Activated T-helper 9 cell treated with anti-CD3 and anti-CD28 coated beads, Interleukin-2, amount 50 U/mL, for 16 hours (primary cell): ENCODE measurements around the gene TSACC.
"Not testable (repeated sequence)": the region's sequence is repeated elsewhere in the genome, so short reads cannot be mapped to it uniquely, and the experiment has no call there.

Experiments
- DNase-seq: peaks from one replicate; pipeline ENCODE4 v3.0.0-alpha.2; 2020; ENCODE audit warnings: low read depth

TSACC gene

DNA sequence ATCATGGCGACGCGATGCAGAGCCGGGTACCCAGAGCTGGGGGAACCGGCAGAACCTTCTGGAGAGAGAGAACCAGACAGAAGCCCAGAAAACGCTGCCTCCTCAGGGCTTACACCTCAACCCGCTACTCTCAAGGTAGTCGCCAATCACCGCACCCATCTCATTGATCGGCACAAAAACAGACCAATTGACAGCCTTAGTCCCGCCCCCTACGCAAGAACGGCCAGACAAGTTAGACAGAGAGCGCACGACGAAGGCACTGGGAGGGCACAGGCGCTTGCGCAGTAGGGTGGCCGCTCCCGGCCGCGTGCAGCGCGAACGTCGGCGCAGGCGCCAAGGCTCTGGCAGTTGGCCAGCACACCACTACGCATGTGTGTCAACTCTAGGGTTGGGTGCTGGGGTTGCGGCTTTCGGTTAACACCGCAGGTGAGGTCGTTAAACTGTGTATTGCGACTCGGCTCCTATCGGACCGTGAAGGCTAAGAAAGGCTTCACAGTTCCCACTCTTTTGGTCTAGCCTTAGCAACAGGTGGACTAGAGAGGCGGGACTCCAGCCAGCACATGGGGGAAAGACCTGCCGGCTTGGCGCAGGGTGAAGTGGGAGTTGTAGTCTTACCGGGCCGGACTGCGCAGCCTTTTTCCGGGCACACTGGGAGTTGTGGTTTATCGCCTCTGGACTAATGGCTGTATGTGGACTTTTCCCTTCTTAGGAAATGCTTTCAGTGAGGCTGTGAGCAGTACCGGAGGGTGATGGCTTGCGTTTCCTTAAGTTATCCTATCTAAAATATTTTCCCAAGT is at the start of gene TSACC, which contains the start of gene CCT3:
Gene TSACC, plus strand, starts transcription at position 347 of the 797 bp plus-strand sequence. CDS start 1,232 bp downstream, outside the sequence.
Gene CCT3, minus strand, starts transcription at position 113 of the 797 bp plus-strand sequence. Its CDS starts 108 bp downstream, at position 5.
- DNase-seq, result peak; percentile 98

DNA sequence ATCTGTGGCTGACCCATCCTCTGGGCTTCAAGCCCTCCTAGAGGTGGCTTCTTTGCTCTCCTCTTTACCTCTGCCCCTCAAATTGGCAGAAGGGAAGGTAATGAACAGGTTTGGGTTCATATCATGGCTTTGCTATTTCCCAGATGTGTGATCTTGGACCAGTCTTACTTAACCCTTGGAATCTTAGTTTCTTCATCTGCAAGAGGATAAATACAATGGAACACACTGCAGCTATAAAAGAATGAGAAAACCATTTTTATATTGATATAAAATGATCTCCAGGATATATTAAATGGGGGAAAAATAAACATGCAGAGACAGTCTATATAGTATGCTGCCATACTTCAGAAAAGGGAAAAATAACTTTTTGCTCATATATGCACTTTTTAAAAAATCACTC is 48.5 kb upstream of the TSACC start:
- DNase-seq, result no peak

DNA sequence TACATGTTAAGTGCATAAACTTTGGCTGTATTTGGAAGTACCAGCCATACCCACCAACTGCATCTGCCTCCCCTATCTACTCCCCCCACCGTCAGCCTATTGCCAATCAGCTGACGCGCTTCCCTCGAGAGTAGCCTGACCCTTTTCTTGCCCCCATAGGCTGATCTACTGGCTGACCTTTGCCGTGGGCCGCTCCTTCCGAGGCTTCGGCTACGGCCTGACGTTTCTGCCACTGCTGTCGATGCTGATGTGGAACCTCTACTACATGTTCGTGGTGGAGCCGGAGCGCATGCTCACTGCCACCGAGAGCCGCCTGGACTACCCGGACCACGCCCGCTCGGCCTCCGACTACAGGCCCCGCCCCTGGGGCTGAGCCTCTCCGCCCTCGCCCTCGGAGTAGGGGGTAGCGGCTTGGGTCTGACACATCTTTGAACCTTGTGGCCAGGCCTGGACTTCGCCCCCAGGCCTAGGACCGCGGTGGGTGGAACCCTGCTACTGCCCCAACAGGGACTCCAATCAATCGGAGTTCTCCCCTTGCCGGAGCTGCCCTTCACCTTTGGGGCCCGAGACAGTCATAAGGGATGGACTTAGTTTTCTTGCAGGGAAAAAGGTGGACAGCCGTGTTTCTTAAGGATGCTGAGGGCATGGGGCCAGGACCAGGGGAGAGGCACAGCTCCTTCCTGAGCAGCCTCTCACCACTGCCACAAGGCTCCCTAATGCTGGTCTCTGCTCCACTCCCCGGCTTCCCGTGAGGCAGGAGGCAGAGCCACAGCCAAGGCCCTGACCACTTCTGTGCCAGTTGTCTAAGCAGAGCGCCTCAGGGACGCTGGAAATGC is 46.9 kb upstream of the TSACC start:
- DNase-seq, result no peak

DNA sequence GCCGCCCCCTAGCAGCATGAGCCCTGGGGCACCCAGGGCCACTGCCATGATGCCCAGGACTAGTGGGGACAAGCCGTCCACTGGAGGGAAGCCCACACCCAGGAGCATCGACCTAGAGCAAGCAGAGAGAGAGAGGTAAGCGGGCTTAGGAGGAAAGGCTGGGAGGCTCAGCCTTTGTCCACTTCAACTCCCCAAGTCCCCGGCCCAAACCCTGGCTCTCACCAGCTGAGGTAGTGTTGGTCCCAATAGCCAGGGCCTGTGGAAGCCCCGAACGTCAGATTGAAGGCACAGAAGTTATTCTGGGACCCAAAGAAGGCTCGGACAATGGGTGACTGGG is 45.3 kb upstream of the TSACC start:
- no peak for DNase-seq

DNA sequence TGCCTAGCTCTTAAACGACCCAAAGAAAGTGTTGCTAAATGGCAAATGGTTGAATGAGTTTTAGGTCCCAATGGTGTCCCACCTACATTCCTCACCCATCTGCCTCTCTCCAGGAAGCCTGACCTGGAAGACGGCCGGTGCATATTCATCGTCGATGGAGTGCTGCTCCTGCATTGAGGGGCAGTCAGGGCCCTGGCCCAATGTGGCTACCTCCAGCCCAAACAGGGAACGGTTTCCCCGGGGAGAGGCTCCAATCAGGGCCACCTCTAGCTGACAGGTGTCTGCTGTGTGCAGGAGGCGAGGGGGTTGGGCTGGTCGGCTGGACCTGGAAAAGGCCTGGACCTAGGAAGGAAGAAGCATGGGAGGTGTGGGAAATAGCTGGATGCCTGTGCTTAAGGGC is 44.4 kb upstream of the TSACC start:
- DNase-seq, result no peak

DNA sequence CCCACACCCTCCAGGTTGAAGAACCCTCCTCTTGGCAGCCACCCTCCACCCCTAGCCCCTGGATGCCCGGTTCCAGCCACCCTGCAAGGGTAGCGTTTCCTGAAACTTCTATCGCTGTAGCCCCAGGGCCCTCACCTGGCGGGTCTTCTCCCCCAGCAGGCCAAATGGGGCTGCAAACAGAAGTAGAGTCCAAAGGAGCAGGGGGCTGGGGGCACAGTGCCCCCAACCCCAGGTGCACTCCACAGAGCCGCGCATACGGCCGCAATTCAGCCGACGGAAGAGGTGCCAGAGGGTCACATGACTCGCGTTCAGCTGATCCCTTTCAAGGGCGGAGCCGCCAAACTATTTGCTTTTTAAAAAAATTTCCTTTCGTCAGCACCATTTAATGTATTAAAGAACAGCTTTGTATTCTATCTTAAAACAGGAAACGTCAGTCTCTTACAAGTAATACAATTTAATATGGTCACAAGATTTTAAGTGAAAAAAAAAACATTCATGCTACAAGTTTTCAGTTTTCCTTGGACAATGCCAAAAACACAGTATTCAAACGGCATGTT is 42.9 kb upstream of the TSACC start, which contains the start of gene GLMP:
Gene GLMP, minus strand, starts transcription at position 289 of the 557 bp plus-strand sequence. Its CDS starts 34 bp downstream, at position 255.
- DNase-seq, result peak; percentile 28

DNA sequence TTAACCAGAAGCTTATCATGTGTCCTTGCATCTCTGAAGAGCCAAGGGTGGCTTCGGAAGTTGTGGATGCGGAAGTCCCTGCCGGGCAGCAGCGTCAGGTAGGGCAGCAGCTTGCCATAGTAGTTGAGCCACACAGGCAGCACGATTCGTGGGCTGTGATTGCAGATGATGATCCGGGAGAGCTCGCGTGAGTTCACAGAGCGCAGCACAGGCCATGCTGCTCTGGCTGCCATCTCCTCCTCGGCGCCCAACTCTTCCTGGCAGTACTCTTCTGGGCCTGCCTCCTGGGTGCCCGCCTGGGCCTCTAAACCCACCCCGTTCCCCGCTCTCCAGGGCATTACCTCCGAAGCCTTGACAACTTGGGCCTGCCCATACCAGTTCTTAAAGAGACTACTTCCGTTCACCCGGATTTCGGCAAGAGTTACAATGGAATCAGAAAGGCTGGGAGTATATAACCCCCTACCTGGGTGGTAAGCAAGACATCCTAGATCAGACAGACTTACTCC is 39.4 kb upstream of the TSACC start, which contains the start of gene VHLL:
Gene VHLL, minus strand, starts transcription at position 456 of the 506 bp plus-strand sequence. Its CDS starts 118 bp downstream, at position 338.
- DNase-seq, result no peak

DNA sequence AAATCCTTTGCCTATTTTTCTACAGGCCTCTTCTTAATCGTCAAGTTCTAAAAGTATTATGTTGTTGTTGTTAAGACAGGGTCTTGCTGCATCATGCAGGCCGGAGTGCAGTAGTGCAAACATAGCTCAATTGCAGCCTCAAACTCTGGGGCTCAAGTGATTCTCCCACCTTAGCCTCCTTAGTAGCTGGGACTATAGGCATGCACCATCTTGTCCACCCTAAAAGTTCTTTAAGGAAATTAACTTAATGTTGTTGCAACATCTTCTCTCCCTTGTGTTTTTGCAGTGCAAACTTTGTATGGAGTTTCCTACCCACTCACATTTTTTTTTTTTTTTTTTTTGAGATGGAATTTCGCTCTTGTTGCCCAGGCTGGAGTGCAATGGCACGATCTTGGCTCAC is 35.1 kb upstream of the TSACC start:
- no peak for DNase-seq

DNA sequence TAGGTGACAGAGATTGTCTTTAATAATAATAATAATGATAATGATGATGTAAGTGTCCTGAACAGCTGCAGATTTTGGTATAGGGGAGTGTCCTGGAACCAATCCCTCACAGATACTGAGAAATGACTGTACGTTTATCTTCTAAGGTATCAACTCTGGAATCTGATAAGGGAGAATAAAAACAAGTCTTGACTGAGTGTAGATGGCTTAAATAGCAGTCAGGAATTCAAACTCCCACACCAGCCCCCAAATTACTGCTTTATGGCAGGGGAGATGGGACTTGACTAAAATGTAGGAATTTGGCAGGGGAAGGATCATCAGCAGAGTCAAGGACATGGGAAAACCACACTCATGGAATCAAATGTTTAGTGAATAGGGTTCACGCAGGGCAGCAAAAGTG is 33.1 kb upstream of the TSACC start:
- no peak for DNase-seq

DNA sequence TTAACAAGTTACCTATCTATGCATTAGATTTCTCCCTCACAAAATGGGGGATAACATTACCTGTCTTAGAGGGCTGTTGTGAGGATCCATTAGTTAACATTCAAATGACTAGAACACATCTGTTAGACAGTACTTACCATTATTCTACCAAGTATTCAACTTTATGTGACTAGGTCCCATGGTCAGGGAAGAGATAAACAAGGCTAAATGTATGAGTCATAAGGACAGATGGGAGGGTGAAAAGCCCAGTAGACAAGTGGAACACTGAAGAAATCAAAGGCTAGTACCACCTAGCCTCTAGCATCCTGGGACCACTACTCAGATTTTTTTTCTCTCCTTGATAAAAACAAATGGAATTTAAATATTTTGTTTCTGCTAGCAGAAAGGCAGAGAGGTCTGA is 30.2 kb upstream of the TSACC start:
- no peak for DNase-seq

DNA sequence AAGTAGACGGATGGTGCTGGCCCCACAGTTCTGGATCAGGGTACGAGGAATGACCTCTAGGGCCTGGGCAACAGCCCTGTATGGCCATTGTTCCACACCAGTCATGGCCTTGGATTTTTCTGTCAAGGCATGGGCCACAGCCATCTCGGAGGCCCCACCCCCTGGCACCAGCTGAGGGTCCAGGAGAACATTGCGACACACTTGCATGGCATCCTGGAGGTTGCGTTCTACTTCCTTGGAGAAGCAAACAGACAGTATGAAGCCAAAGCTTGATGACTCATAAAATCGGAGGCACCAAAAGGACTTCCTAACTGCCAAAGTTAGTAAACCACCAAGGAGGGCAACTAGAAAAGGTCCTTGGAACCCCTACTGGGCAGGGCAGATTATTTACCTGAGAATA is 27.4 kb upstream of the TSACC start:
- DNase-seq, result no peak

DNA sequence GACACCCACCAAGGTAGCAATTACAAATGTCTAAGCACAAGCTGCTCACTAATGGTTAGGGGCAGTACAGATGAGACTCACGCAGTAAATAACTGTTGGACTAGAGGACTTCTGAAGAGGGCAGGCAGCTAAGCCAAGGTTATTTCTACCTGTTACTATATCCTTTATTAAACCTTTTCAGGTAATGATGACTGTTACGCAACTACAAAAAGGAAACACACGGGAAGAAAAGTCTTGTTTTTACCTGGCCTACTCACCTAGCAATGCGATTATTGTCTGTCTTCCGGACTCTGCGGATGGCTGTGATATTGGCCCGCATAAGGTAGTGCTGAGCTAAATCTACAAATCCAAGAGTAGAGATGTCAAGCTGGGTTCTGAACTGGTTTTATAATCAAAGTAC is 21.4 kb upstream of the TSACC start:
- DNase-seq, result no peak

DNA sequence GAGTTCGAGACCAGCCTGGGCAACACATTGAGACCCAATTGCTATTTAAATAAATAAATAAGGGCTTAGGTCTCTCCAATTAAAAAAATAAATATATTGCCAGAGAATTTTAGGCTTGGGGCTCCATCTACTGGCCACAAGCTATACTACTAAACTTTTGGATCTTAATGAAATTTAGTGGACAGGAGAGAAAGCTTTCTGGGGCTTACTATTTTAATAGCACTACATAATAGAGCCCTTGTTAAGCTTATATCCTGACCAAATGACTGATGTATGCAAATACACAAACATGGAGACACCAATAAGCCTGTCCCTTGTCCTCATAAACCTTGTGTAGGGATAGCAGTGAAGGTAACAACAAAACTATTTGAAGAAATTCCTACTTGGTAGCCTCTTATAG is 18.7 kb upstream of the TSACC start:
- no peak for DNase-seq

DNA sequence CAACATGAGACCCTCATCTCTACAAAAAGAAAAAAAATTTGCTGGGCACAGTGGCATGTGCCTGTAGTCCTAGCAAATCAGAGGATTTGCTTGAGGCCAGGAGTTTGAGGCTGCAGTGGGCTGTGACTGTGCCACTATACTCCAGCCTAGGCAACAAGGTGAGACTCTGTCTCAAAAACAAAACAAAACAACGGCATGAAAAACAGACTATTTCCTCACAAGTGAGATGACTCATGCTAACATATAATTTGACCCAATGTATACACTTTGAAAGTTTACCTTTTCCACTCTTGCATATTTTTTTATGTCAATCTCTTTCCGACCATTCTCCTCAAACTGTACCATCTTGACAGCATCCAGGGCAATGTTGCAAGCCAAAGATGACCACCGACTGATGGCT is 17.8 kb upstream of the TSACC start:
- no peak for DNase-seq

DNA sequence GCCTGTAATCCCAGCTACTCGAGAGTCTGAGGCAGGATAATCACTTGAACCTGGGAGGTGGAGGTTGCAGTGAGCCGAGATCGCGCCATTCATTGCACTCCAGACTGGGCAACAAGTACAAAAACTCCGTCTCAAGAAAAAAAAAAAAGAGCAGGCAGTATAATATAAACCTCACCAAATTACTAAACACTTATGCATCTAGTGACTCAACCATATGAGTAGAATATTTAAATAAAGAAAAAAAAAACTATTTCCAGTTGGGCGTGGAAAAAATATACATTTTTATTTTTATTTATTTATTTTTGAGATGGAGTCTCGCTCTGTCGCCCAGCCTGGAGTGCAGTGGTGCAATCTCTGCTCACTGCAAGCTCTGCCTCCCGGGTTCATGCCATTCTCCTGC is 15.1 kb upstream of the TSACC start:
- DNase-seq, result not testable (repeated sequence)

DNA sequence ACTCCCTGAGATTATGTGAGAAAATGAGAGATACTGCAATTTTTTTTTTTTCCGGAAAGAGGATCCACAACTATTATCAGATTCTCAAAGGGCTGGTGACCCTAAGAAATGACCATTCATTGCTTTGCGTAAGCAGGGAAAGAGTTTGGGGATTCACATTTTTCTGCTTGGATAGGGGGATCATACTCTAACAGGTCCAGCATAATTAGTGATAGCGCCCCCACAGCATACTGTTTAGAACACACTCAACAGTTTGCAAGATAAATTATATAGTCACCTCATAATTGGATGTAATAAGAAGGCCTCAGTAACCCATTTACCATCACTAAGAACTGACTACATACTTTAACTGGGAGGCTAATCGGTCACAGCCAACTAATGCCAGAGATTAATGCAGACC is 2.1 kb upstream of the TSACC start:
- DNase-seq, result no peak

DNA sequence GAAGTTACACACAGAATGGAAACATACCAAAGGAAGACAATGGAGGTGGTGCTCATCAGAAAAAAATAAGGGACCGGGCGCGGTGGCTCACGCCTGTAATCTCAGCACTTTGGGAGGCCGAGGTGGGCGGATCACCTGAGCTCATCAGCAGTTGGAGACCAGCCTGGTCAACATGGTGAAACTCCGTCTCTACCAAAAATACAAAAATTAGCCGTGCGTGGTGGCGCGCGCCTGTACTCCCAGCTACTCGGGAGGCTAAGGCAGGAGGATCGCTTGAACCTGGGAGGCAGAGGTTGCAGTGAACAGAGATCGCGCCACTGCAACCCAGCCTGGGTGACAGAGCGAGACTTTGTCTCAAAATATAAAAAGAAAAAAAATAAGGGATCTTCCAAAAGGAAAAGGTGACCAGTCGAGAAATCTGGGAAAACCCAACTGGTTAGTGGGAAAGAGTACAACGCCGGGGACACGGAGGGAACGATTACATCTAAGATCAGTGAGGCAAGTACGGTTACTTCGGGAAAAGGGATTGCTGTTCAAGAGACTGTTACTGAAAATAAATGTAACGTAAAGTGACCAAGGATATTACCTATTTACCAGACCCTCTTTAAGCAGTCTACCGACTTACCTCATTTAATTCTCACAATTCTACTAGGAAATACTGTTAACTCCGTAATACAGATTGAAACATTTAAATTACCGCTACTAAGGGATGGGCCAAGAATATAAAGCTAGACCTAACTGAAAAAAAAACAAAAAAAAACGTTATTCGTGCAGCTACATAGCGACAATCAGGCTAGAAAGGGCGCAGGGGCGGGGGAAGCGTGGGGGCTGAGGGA is 1.1 kb upstream of the TSACC start:
- no peak for DNase-seq

DNA sequence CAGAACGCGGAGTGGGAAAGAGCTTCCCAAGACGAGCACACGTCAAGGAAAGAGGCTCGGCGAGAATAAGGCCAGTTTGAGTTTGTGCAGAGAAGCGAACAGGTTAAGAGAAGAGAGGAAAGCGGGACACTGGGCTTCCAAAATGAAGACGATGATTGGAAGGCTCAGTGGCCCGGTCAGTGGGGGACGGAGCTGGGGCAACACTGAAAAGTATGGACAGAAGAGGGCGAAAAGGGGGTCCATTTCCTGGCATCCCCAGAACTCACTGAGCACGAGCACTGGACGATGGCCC is 492 bp upstream of the TSACC start:
- DNase-seq, result peak; percentile 3

DNA sequence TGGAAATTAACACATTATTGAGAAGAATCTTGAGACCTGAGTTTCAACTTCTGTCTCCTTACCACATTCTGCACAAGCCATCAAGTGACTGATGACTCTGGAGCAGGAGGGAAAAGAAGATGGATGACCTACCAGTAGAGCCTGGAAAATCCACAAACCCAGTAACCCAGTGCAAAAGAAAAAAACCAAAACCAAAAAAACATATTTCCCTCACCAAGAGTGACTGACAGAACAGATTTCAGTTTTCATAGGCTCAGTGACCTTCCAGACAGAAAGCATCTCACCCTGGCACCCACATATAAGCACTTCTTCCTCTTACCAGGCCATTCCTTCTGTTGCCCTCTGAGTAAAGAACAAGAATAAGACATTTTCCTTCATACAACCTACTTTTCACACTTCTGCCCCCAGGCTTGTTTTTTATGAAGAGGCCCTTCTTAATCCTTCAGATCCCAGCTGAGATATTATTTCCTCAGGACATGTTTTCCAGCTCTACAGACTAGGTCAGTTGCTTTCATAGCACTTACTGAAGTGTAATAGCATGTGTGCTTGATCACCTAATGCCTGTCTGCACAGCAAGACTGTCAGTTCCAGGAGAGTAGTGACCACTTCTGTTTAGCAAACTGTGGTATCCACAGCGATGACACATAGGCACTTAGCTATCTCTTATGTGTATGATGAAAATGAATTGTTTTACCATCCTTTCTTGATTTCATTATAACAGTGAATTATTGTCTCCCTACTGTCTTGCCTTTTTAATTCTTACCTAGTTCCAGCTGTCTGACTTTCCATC is 4.0 kb downstream of the TSACC start:
- DNase-seq, result no peak

DNA sequence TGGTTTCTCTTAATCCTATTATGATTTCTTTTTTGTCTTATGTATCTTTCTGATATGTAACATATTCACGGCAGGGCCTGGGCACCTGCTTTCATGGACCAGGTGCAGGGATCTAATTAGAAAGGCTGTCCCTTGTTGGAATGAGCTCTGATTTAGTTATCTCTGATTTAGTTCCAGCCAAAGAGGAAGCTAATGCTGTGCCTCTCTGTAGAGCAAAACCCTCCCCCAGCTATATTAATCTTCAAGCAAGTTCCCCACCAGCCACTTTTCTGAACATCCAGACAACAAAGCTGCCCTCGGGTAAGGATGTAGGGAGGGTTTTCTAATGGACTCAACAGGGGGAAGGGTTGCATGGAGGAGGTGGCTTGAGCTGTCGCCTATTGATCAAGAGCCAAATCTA is 6.1 kb downstream of the TSACC start:
- DNase-seq, result no peak

DNA sequence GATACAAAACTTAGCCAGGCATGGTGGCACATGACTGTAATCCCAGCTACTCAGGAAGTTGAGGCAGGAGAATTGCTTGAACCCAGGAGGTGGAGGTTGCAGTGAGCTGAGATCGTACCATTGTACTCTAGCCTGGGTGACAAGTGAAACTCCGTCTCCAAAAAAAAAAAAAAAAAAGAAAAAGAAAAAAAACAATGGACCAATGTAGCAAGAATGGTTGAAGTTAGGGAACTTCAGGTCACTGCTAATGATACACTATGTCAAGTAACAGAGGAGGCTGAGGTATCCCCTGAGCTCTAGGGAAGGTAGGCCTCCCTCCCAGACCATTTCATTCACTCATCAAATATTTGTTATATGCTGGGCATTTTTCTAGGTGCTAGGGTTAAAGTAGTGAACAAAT is 7.7 kb downstream of the TSACC start:
- DNase-seq, result not testable (repeated sequence)
